GM12878 (cell line): Measurements from ENCODE around the gene NR2F1-AS1. TPM values are rescaled to one million over a fixed set of nuclear protein-coding genes. Genes with fewer than 3 reads are reported as not detected.

Source experiments
- ATAC-seq: fragments of 200-7000 bp; cut with Tn5 transposase; 3 replicates; pipeline ENCODE4 v1.9.1; 2020; ENCODE audit warnings: mild to moderate bottlenecking, moderate library complexity
- BruUV-seq: library from RNA; stranded (reverse); fragments of 400-500 nt; replicated peaks from 2 replicates; lab custom pipeline; 2021; lab: Mats Ljungman, UMichigan
- CTCF ChIA-PET: fragments of 300-600 bp; sonication (Branson Sonifier 250); formaldehyde crosslinking; extraction: SDS; loops from one replicate; lab custom pipeline; 2021; ENCODE audit warnings: inconsistent platforms; lab: Yijun Ruan, JAX
- POLR2A ChIA-PET: fragments of 350-600 bp; formaldehyde crosslinking; extraction: SDS; loops from one replicate; lab custom pipeline; 2021; ENCODE audit warnings: inconsistent platforms; lab: Charles Lee
- RAD21 ChIA-PET: fragments of 300-600 bp; sonication (Branson Sonifier 250); formaldehyde crosslinking; loops from one replicate; lab custom pipeline; 2023; ENCODE audit warnings: antibody characterized with exemption; ENCODE audit not compliant: unreplicated experiment; lab: Charles Lee
- SMC1A ChIA-PET: fragments of 300-600 bp; sonication (Branson Sonifier 250); formaldehyde crosslinking; loops from one replicate; lab custom pipeline; 2023; ENCODE audit not compliant: unreplicated experiment, uncharacterized antibody; lab: Charles Lee
- DNase-seq: peaks from one replicate; pipeline ENCODE4 v3.0.0-alpha.2; 2011; ENCODE audit warnings: low read depth, low spot score
- FAIRE-seq: peaks from 3 replicates; lab custom pipeline; 2011; peaks lifted over from hg19 to GRCh38; lab: Jason Lieb, UNC
- H2AFZ ChIP-seq: 2 replicates; pipeline ENCODE4 v1.6.0; 2011; ENCODE audit warnings: low read depth, low read length, control low read depth; ENCODE audit not compliant: control insufficient read depth
- H3K27ac ChIP-seq: 2 replicates; pipeline ENCODE4 v1.5.1; 2011; ENCODE audit warnings: control low read depth; ENCODE audit not compliant: control insufficient read depth, insufficient read depth
- H3K27me3 ChIP-seq, 2 experiments: replicated peaks in 1 of 2; 2 replicates each; pipeline versions ENCODE4 v1.6.0 to v1.6.1; 2011; ENCODE audit warnings: low read length in 1 of 2; ENCODE audit not compliant: control insufficient read depth in 2 of 2, insufficient read depth in 2 of 2
- H3K36me3 ChIP-seq, 2 experiments: 2 replicates each; pipeline ENCODE4 v1.5.1; 2011; ENCODE audit warnings: low read length in 1 of 2; ENCODE audit not compliant: control insufficient read depth in 2 of 2, insufficient read depth in 2 of 2
- H3K4me1 ChIP-seq: 2 replicates; pipeline ENCODE4 v1.6.1; 2011; ENCODE audit warnings: mild to moderate bottlenecking, low read length, moderate library complexity, mixed read lengths; ENCODE audit not compliant: control insufficient read depth, insufficient read depth
- H3K4me2 ChIP-seq: 2 replicates; pipeline ENCODE4 v1.6.0; 2011; ENCODE audit warnings: control low read depth; ENCODE audit not compliant: control insufficient read depth, insufficient read depth
- H3K4me3 ChIP-seq: fragments of 200-600 bp; sonication (generic); 2 replicates; pipeline ENCODE4 v1.5.1; 2016
- H3K79me2 ChIP-seq: 2 replicates; pipeline ENCODE4 v1.6.0; 2011; ENCODE audit warnings: low read length; ENCODE audit not compliant: control insufficient read depth, insufficient read depth
- H3K9ac ChIP-seq: 2 replicates; pipeline ENCODE4 v1.8.0; 2011; ENCODE audit warnings: low read length, control low read depth, mixed read lengths; ENCODE audit not compliant: control insufficient read depth, insufficient read depth
- H3K9me3 ChIP-seq: replicated peaks from 3 replicates; pipeline ENCODE4 v1.5.1; 2011; ENCODE audit warnings: mild to moderate bottlenecking, low read length; ENCODE audit not compliant: control insufficient read depth, insufficient read depth
- H4K20me1 ChIP-seq: 2 replicates; pipeline ENCODE4 v1.6.0; 2011; ENCODE audit not compliant: control insufficient read depth, insufficient read depth
- ASH2L ChIP-seq: fragments of 300-600, 200-600 bp; sonication (generic); IDR thresholded peaks from 2 replicates; pipeline ENCODE4 v1.6.1; 2017; ENCODE audit warnings: low read depth, mild to moderate bottlenecking, borderline replicate concordance
- ATF2 ChIP-seq: IDR thresholded peaks from 2 replicates; pipeline ENCODE4 v1.6.1; 2012; ENCODE audit warnings: low read length, inconsistent platforms
- BCL11A ChIP-seq: IDR thresholded peaks from 2 replicates; pipeline ENCODE4 v1.6.1; 2011; ENCODE audit warnings: low read depth, low read length
- BCL3 ChIP-seq: IDR thresholded peaks from 2 replicates; pipeline ENCODE4 v1.6.1; 2011; ENCODE audit warnings: borderline replicate concordance, low read depth, mild to moderate bottlenecking, moderate library complexity, low read length; ENCODE audit not compliant: insufficient read depth, poor library complexity, severe bottlenecking
- BHLHE40 ChIP-seq, 2 experiments: fragments of 450-650 bp in 1 of 2; IDR thresholded peaks; 2 replicates each; pipeline ENCODE4 v1.6.1; 2011 to 2017; ENCODE audit warnings: low read depth in 2 of 2, borderline replicate concordance in 1 of 2, improper control_type of control experiment in 1 of 2, low read length in 1 of 2, mild to moderate bottlenecking in 1 of 2
- CHD2 ChIP-seq: IDR thresholded peaks from 2 replicates; pipeline ENCODE4 v1.6.1; 2011; ENCODE audit warnings: low read depth, low read length, improper control_type of control experiment, borderline replicate concordance
- KAT2A ChIP-seq: conservative IDR thresholded peaks from 2 replicates; pipeline ENCODE4 v1.6.1; 2011; ENCODE audit warnings: low read depth, low read length; ENCODE audit not compliant: control insufficient read depth
- NBN ChIP-seq: fragments of 450-650 bp; IDR thresholded peaks from 2 replicates; pipeline ENCODE4 v1.6.1; 2016
- SRF ChIP-seq, 2 experiments: IDR thresholded peaks; 2 replicates each; pipeline ENCODE4 v1.6.1; 2011; ENCODE audit warnings: low read depth in 2 of 2, low read length in 2 of 2, mild to moderate bottlenecking in 1 of 2, moderate library complexity in 1 of 2
- WGBS: methylation state at CpG from one replicate; pipeline ENCODE4 v1.1.6; 2016; ENCODE audit warnings: low lambda C conversion rate; ENCODE audit not compliant: insufficient replicate concordance, insufficient coverage; ENCODE audit errors: missing lambda C conversion rate; 5-methylcytosine and 5-hydroxymethylcytosine counted together
- in situ Hi-C: fragments of 300-500 bp; cut with MboI; formaldehyde crosslinking; loops from 9 replicates; pipeline ENCODE4 v1.14.3; 2018; ENCODE audit warnings: mixed read lengths
- intact Hi-C: fragments of 100-400 bp; cut with micrococcal nuclease; formaldehyde crosslinking; loops from one replicate; pipeline ENCODE4 v1.14.2; 2022; ENCODE audit not compliant: unreplicated experiment
- polyA plus RNA-seq, 11 experiments: library from polyadenylated mRNA; depleted of rRNA in 4 of 11; unstranded in 6 of 11; stranded (reverse) in 5 of 11; fragments of >200 nt; fragmentation: Nextera tagmentation in 4 of 11; fragmentation: Illumina TruSeq in 1 of 11; extraction: Ambion mirVana in 4 of 11; extraction: Trizol in 1 of 11; gene quantifications; 1 replicate in 1 of 11; 2 replicates in 10 of 11; pipeline versions ENCODE4 v1.2.1 to v1.2.3, GENCODE V29; 2011 to 2016; ENCODE audit warnings: inconsistent platforms in 2 of 11, missing spikeins in 2 of 11, low read depth in 1 of 11
- total RNA-seq, 4 experiments: library from RNA; depleted of rRNA in 3 of 4; stranded (reverse); fragments of >200 nt in 3 of 4; fragmentation: Illumina TruSeq in 1 of 4; extraction: Trizol in 1 of 4; gene quantifications; 2 replicates each; pipeline versions ENCODE4 v1.2.1 to v1.2.3, GENCODE V29; 2013 to 2021

Gene NR2F1-AS1
- total and polyA plus RNA-seq, 10 of the 15 experiments (the other 5 are each of a cell fraction or from before 2014, with no cell fraction given), result 0.11 to 0.85 (median 0.27) TPM

GRCh38 chr5:93428868-93429267 lies 152.2 kb downstream of the NR2F1-AS1 start:
- no peak for ATAC-seq
- intact Hi-C loops, result no loop called here
- Histone ChIP-seq H3K27ac (no peak overlapping the region), H3K36me3 (no peaks in the 10 kb centered on the region), H4K20me1 (no peaks in the 10 kb centered on the region), H3K4me1 (no peaks in the 10 kb centered on the region), H3K4me2 (no peak overlapping the region), H3K27me3 (no peaks in the 10 kb centered on the region), H3K79me2 (no peaks in the 10 kb centered on the region), H3K9me3 (no peaks in the 10 kb centered on the region), H2AFZ (no peak overlapping the region), H3K4me3 (no peak overlapping the region), H3K9ac (no peak overlapping the region)
- no peak for TF ChIP-seq ATF2
- TF ChIP-seq SRF (IDR thresholded peaks at IDR 0.05; ENCODE audit: low read depth in 2 of 2, low read length in 2 of 2), result no peak
- TF ChIP-seq BHLHE40 (IDR thresholded peaks at IDR 0.05; ENCODE audit: borderline replicate concordance in 1 of 2, low read depth in 2 of 2, low read length in 1 of 2), result no peak
- TF ChIP-seq NBN, result no peak
- TF ChIP-seq ASH2L, result no peak
- no peak for TF ChIP-seq BCL11A
- no peak for TF ChIP-seq CHD2
- TF ChIP-seq BCL3, result no peak
- no peak for TF ChIP-seq KAT2A
- no peak for DNase-seq
- 0% methylated on average over 1 of the region's 1 CpG for WGBS
- ChIA-PET RAD21 (interaction anchor here (1.3 kb wide), 1 partner anchor 129 kb away, joined by 3 read pairs; no protein-coding TSS in a partner anchor), SMC1A (no interaction called here), CTCF (no interaction called here), POLR2A (interaction anchor here (0.6 kb wide), 1 partner anchor 22 kb away, joined by 4 read pairs; no protein-coding TSS in a partner anchor)
- no peak for FAIRE-seq
- in situ Hi-C loops, result no loop called here
- BruUV-seq, result no TSS peak
